Astrocyte (in vitro differentiated cells and primary cell): ENCODE data around the gene RALA. TPM values are rescaled to one million over a fixed set of nuclear protein-coding genes. Genes with fewer than 3 reads are reported as not detected.

Experiments used
- DNase-seq: peaks from one replicate; pipeline ENCODE4 v3.0.0-alpha.2; 2010; ENCODE audit warnings: low read depth
- FAIRE-seq: peaks from 2 replicates; lab custom pipeline; 2011; peaks lifted over from hg19 to GRCh38; lab: Jason Lieb, UNC
- H2AFZ ChIP-seq: 2 replicates; pipeline ENCODE4 v1.6.0; 2012; ENCODE audit warnings: low read depth, low read length, inconsistent platforms
- H3K27ac ChIP-seq: 2 replicates; pipeline ENCODE4 v1.5.1; 2011; ENCODE audit warnings: low read depth, low read length, inconsistent platforms
- H3K27me3 ChIP-seq: 2 replicates; pipeline ENCODE4 v1.6.0; 2011; ENCODE audit warnings: low read length, inconsistent platforms; ENCODE audit not compliant: insufficient read depth
- H3K36me3 ChIP-seq: 2 replicates; pipeline ENCODE4 v1.5.1; 2011; ENCODE audit warnings: low read length, inconsistent platforms; ENCODE audit not compliant: insufficient read depth
- H3K4me1 ChIP-seq: 2 replicates; pipeline ENCODE4 v1.5.1; 2011; ENCODE audit warnings: low read length, inconsistent platforms; ENCODE audit not compliant: insufficient read depth
- H3K4me2 ChIP-seq: 2 replicates; pipeline ENCODE4 v1.6.0; 2012; ENCODE audit warnings: low read length, inconsistent platforms
- H3K4me3 ChIP-seq: 2 replicates; pipeline ENCODE4 v1.5.1; 2011; ENCODE audit warnings: low read depth, mild to moderate bottlenecking, low read length, inconsistent platforms; ENCODE audit not compliant: insufficient read depth
- H3K79me2 ChIP-seq: 2 replicates; pipeline ENCODE4 v1.6.0; 2012; ENCODE audit warnings: mild to moderate bottlenecking, low read length, inconsistent platforms; ENCODE audit not compliant: insufficient read depth
- H3K9ac ChIP-seq: 2 replicates; pipeline ENCODE4 v1.6.0; 2012; ENCODE audit warnings: mild to moderate bottlenecking, low read length, inconsistent platforms
- H3K9me3 ChIP-seq: 2 replicates; pipeline ENCODE4 v1.5.1; 2012; ENCODE audit warnings: low read depth, mild to moderate bottlenecking, low read length, inconsistent platforms; ENCODE audit not compliant: insufficient read depth
- H4K20me1 ChIP-seq: 2 replicates; pipeline ENCODE4 v1.6.0; 2012; ENCODE audit warnings: low read length, inconsistent platforms; ENCODE audit not compliant: insufficient read depth
- H3K27ac Mint-ChIP-seq: one replicate; pipeline ENCODE4 v1.8.0; 2021; ENCODE audit warnings: mild to moderate bottlenecking, mixed read lengths; ENCODE audit not compliant: unreplicated experiment
- H3K27me3 Mint-ChIP-seq: one replicate; pipeline ENCODE4 v1.8.0; 2021; ENCODE audit warnings: low read depth, mixed read lengths; ENCODE audit not compliant: unreplicated experiment
- H3K36me3 Mint-ChIP-seq: one replicate; pipeline ENCODE4 v1.8.0; 2021; ENCODE audit warnings: low read depth, mixed read lengths; ENCODE audit not compliant: unreplicated experiment
- H3K4me1 Mint-ChIP-seq: one replicate; pipeline ENCODE4 v1.8.0; 2021; ENCODE audit warnings: low read depth, mixed read lengths; ENCODE audit not compliant: unreplicated experiment
- H3K4me3 Mint-ChIP-seq: one replicate; pipeline ENCODE4 v1.8.0; 2021; ENCODE audit warnings: mild to moderate bottlenecking, moderate library complexity, mixed read lengths; ENCODE audit not compliant: unreplicated experiment
- H3K9me3 Mint-ChIP-seq: one replicate; pipeline ENCODE4 v1.8.0; 2021; ENCODE audit warnings: mild to moderate bottlenecking, mixed read lengths; ENCODE audit not compliant: unreplicated experiment
- CTCF ChIP-seq: IDR thresholded peaks from 2 replicates; pipeline ENCODE4 v1.5.1; 2011; ENCODE audit warnings: low read depth, mild to moderate bottlenecking, inconsistent platforms, low read length, moderate library complexity; ENCODE audit not compliant: insufficient read depth
- EZH2 ChIP-seq: IDR thresholded peaks from 2 replicates; pipeline ENCODE4 v1.6.1; 2012; ENCODE audit warnings: mild to moderate bottlenecking, low read length, inconsistent platforms; ENCODE audit not compliant: insufficient read depth
- total RNA-seq: library from RNA; stranded (reverse); gene quantifications from 2 replicates; pipeline ENCODE4 v1.2.1, GENCODE V29; 2021

Gene RALA
- total RNA-seq, 1 donor from 2014 or later, result 70.2 TPM

GRCh38 chr7:39589323-39590111 lies 33.9 kb upstream of the RALA start:
- Histone ChIP-seq H3K9me3 (no peaks in the 10 kb centered on the region), H3K4me1 (peaks cover 25% of the 10 kb centered on the region), H3K4me2 (peak overlapping the region; percentile 50), H3K79me2 (no peaks in the 10 kb centered on the region), H2AFZ (no peak overlapping the region), H3K27me3 (no peaks in the 10 kb centered on the region), H3K9ac (peak overlapping the region; percentile 53), H3K36me3 (no peaks in the 10 kb centered on the region), H3K4me3 (no peak overlapping the region), H3K27ac (peak overlapping the region; percentile 67), H4K20me1 (no peaks in the 10 kb centered on the region)
- peaks cover 3% of the 10 kb centered on the region for H3K9me3 Mint-ChIP-seq
- FAIRE-seq (peak; percentile 80), DNase-seq (peak; percentile 96)
- H3K27me3 Mint-ChIP-seq, result no peaks in the 10 kb centered on the region
- no peak overlapping the region for H3K4me3 Mint-ChIP-seq
- H3K36me3 Mint-ChIP-seq, result no peaks in the 10 kb centered on the region
- H3K27ac Mint-ChIP-seq, result peak overlapping the region; percentile 37
- H3K4me1 Mint-ChIP-seq, result peaks cover 39% of the 10 kb centered on the region
- TF ChIP-seq CTCF, result no peak
- no peak for TF ChIP-seq EZH2

- no peak for TF ChIP-seq CTCF
- no peak for TF ChIP-seq EZH2
- DNase-seq (peak; percentile 87), FAIRE-seq (peak; percentile 90)
- Histone ChIP-seq H3K79me2 (no peaks in the 10 kb centered on the region), H3K27me3 (no peaks in the 10 kb centered on the region), H3K4me2 (peak overlapping the region; percentile 75), H3K4me3 (peak overlapping the region; percentile 35), H4K20me1 (no peaks in the 10 kb centered on the region), H3K9ac (peak overlapping the region; percentile 76), H3K27ac (peak overlapping the region; percentile 91), H3K9me3 (no peaks in the 10 kb centered on the region), H3K36me3 (no peaks in the 10 kb centered on the region), H2AFZ (no peak overlapping the region), H3K4me1 (peaks cover 30% of the 10 kb centered on the region)
- H3K27me3 Mint-ChIP-seq, result no peaks in the 10 kb centered on the region
- H3K4me3 Mint-ChIP-seq, result peak overlapping the region; percentile 4
- no peaks in the 10 kb centered on the region for H3K36me3 Mint-ChIP-seq
- peak overlapping the region; percentile 81 for H3K27ac Mint-ChIP-seq
- peaks cover 3% of the 10 kb centered on the region for H3K9me3 Mint-ChIP-seq
- H3K4me1 Mint-ChIP-seq, result peaks cover 30% of the 10 kb centered on the region
These were observed 30.8 kb upstream of the RALA start for GRCh38 chr7:39592586-39592985.

- no peaks in the 10 kb centered on the region for H3K36me3 ChIP-seq
- no peak overlapping the region for H3K9ac ChIP-seq
- no peak for TF ChIP-seq EZH2
- no peak for TF ChIP-seq CTCF
- no peaks in the 10 kb centered on the region for H3K9me3 ChIP-seq
- H2AFZ ChIP-seq, result no peak overlapping the region
- H3K4me3 ChIP-seq, result no peak overlapping the region
- no peak overlapping the region for H3K4me3 Mint-ChIP-seq
- H4K20me1 ChIP-seq, result no peaks in the 10 kb centered on the region
- DNase-seq (no peak), FAIRE-seq (no peak)
- H3K79me2 ChIP-seq, result no peaks in the 10 kb centered on the region
- peaks cover 24% of the 10 kb centered on the region for H3K4me1 Mint-ChIP-seq
- H3K36me3 Mint-ChIP-seq, result no peaks in the 10 kb centered on the region
- no peak overlapping the region for H3K27ac ChIP-seq
- H3K27ac Mint-ChIP-seq, result no peak overlapping the region
- H3K4me1 ChIP-seq, result peaks cover 17% of the 10 kb centered on the region
- H3K9me3 Mint-ChIP-seq, result peaks cover 3% of the 10 kb centered on the region
- H3K27me3 ChIP-seq, result no peaks in the 10 kb centered on the region
- H3K27me3 Mint-ChIP-seq, result no peaks in the 10 kb centered on the region
- no peak overlapping the region for H3K4me2 ChIP-seq
These were observed 28.3 kb upstream of the RALA start for GRCh38 chr7:39594988-39595620.
